ENCODE measurements around the gene NKAIN4. TPM values are rescaled to one million over a fixed set of nuclear protein-coding genes. Genes with fewer than 3 reads are reported as not detected.

NKAIN4 gene
- total and polyA plus RNA-seq, 8 donors, result 1.1 to 18.1 (median 7.8) TPM; not detected in 1

- Histone ChIP-seq H3K27me3 (peaks cover 0 to 95% of the 10 kb centered on the region in 2 donors), H3K9me3 (no peaks in the 10 kb centered on the region), H3K36me3 (no peaks in the 10 kb centered on the region), H3K27ac (no peak overlapping the region), H3K4me1 (no peaks in the 10 kb centered on the region), H3K4me3 (no peak overlapping the region)
- ATAC-seq (no peak), DNase-seq (no peak)
- no peak for TF ChIP-seq CTCF (IDR thresholded peaks at IDR 0.05)
- intact Hi-C loops (cut with DNase I), result no loop called here
Measured at GRCh38 chr20:63240004-63240403, 14.3 kb downstream of the NKAIN4 start.

GRCh38 chr20:63239431-63239830 is 14.8 kb downstream of the NKAIN4 start:
- intact Hi-C loops (cut with DNase I), result no loop called here
- H3K27me3 ChIP-seq, result peaks cover 0 to 95% of the 10 kb centered on the region in 2 donors
- DNase-seq, result no peak

GRCh38 chr20:63238514-63239125 is 15.6 kb downstream of the NKAIN4 start:
- Histone ChIP-seq H3K4me1 (no peaks in the 10 kb centered on the region), H3K27me3 (peaks cover 0 to 95% of the 10 kb centered on the region in 2 donors), H3K36me3 (no peaks in the 10 kb centered on the region), H3K4me3 (no peak overlapping the region), H3K27ac (no peak overlapping the region), H3K9me3 (no peaks in the 10 kb centered on the region)
- no peak for TF ChIP-seq CTCF (IDR thresholded peaks at IDR 0.05)
- DNase-seq, result peak in 1 of 4 donors; percentile 52
- intact Hi-C loops (cut with DNase I), result no loop called here
- no peak for ATAC-seq

More at GRCh38 chr20:63239431-63239830, 14.8 kb downstream of the NKAIN4 start:
- no peak for TF ChIP-seq CTCF (IDR thresholded peaks at IDR 0.05)
- no peaks in the 10 kb centered on the region for H3K4me1 ChIP-seq
- no peak overlapping the region for H3K4me3 ChIP-seq
- ATAC-seq, result no peak
- no peaks in the 10 kb centered on the region for H3K36me3 ChIP-seq
- no peak overlapping the region for H3K27ac ChIP-seq
- H3K9me3 ChIP-seq, result no peaks in the 10 kb centered on the region

- no peak overlapping the region for H3K27ac ChIP-seq
- ATAC-seq (no peak), DNase-seq (no peak)
- no peaks in the 10 kb centered on the region for H3K9me3 ChIP-seq
- H3K36me3 ChIP-seq, result no peaks in the 10 kb centered on the region
- no peak overlapping the region for H3K4me3 ChIP-seq
- H3K27me3 ChIP-seq, result peaks cover 0 to 95% of the 10 kb centered on the region in 2 donors
- H3K4me1 ChIP-seq, result no peaks in the 10 kb centered on the region
- intact Hi-C loops (cut with DNase I), result no loop called here
- no peak for TF ChIP-seq CTCF (IDR thresholded peaks at IDR 0.05)
Measured at GRCh38 chr20:63238031-63238430, 16.2 kb downstream of the NKAIN4 start.

- intact Hi-C loops (cut with DNase I), result no loop called here
- TF ChIP-seq CTCF (IDR thresholded peaks at IDR 0.05), result no peak
- no peak overlapping the region for H3K4me3 ChIP-seq
- no peaks in the 10 kb centered on the region for H3K9me3 ChIP-seq
- no peak overlapping the region for H3K27ac ChIP-seq
- no peaks in the 10 kb centered on the region for H3K4me1 ChIP-seq
- DNase-seq (no peak), ATAC-seq (no peak)
- H3K36me3 ChIP-seq, result no peaks in the 10 kb centered on the region
- H3K27me3 ChIP-seq, result peaks cover 0 to 98% of the 10 kb centered on the region in 2 donors
Measured at GRCh38 chr20:63236116-63236837, 18.0 kb downstream of the NKAIN4 start.
